H1 (cell line): ENCODE results near the gene CHSY1. TPM values are rescaled to one million over a fixed set of nuclear protein-coding genes. Genes with fewer than 3 reads are reported as not detected.

Experiments used
- BACH1 ChIP-seq: IDR thresholded peaks from 2 replicates; pipeline ENCODE4 v1.6.1; 2012; ENCODE audit warnings: low read length, improper control_type of control experiment
- POU5F1 ChIP-seq: IDR thresholded peaks from 2 replicates; pipeline ENCODE4 v1.6.1; 2011; ENCODE audit warnings: low read depth, mild to moderate bottlenecking, low read length, moderate library complexity
- SIN3A ChIP-seq, 2 experiments: IDR thresholded peaks in 1 of 2; conservative IDR thresholded peaks in 1 of 2; 2 replicates each; pipeline ENCODE4 v1.6.1; 2011 to 2012; ENCODE audit warnings: low read length in 2 of 2, improper control_type of control experiment in 1 of 2, low read depth in 1 of 2, mild to moderate bottlenecking in 1 of 2
- polyA plus RNA-seq, 7 experiments: library from polyadenylated mRNA; depleted of rRNA in 3 of 7; stranded (reverse) in 5 of 7; unstranded in 2 of 7; fragments of >200 nt in 5 of 7; fragments of 200-250 nt in 2 of 7; gene quantifications; 1 replicate in 5 of 7; 2 replicates in 1 of 7; 4 replicates in 1 of 7; pipeline versions ENCODE4 v1.2.1 to v1.2.3, GENCODE V29; 2011 to 2013; ENCODE audit warnings: missing spikeins in 2 of 7, mixed read lengths in 2 of 7
- total RNA-seq: library from RNA; stranded (reverse); fragmentation: NEBNext Ultra II Directional; extraction: Animal tissue kit (Norgen Biotek cat#: 25700); gene quantifications from 2 replicates; pipeline ENCODE4 v1.2.1, GENCODE V29; 2021

CHSY1 gene
- total and polyA plus RNA-seq, 2 of the 8 experiments (the other 6 are each of a cell fraction or from before 2014, with no cell fraction given), result 24.9 to 60.7 TPM

DNA sequence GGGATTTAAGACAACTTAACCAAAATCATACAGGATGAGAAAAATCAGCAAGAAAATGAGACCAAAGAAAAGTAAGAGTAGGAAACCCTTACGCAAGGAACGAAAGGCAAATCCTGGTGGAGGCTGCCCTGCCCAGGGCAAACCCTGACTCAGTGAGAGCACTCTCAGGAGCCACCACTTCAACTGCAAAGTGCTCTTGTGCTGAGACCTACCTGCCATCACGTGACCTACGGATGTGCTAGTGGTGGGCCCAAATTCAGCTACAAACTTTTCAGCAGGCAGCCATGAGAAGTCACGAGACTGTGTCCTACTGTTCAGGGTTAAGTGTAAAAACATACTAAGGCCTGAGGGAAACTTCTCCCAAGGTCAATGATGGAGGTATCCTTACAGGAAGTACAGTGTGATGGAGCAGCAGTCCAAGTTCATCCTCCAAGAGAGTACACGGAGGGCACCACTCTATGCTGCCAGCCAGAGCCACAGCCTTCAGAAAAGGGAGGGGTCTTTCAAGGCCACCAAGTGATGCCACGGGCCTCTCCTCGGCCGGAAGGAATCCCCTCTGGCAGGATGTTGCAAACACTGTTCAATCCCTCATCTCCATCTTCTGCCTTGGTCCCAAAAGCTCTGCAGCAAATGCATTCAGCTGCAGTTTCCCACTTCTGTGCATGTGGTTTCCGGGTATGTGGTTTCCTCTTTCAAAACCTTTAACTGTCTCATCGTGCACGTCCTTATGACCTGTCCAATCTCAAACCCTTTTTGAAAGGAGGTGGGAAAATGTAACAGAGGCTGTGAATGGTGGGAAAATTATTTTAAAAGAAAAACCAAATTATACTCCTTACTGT, 9.5 kb downstream of the CHSY1 start (continued):
- TF ChIP-seq POU5F1, result no peak
- no peak for TF ChIP-seq SIN3A (conservative IDR thresholded peaks at IDR 0.05 in 1 of 2, IDR thresholded peaks at IDR 0.05 in 1 of 2; ENCODE audit: low read depth in 1 of 2, low read length in 2 of 2)
- TF ChIP-seq BACH1, result no peak
